Measurements from ENCODE around the gene SYNDIG1.

Gene SYNDIG1

DNA sequence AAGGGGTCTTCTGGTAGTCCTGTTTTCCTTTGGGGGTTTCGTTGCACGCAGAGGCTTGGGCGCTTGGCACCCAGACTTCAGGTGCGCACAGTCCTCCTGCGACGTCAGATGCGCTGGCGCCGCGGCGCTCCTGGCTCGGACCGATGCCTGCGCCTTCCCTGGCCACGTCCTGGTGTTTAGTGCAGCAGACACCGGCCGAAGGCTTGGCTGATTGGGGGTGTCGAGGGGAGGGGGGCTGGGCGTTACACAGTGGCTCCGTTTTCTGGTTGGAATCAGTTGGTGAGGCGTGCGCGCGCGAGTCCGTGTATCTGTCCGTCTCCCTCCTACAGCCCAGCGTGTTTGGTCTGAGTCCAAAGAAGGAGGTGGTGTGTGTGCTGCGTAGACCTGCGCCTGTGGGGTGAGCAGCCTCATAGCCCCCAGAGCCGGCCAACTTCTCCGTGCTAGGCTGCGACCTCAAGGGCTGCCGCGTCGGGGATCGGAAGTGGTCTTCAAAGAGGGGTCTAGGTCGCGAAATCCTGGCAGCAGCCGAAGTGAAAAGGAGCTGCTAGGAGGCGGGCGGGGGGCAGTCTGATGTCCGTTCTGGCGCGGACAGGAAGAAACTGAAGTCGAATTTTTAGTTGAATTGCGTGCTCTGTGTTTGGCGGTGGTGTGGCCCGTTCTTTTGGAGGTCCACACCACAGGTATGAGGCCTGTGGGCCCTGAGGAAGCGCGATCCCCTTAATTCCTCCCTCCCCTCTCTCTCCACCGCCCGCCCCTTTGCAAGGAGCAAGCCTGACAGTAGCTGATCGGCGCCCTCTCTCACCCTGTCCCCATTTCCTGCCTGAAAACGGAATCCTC lies 1.5 kb downstream of the SYNDIG1 start:
- TF ChIP-seq, protein P1, sequence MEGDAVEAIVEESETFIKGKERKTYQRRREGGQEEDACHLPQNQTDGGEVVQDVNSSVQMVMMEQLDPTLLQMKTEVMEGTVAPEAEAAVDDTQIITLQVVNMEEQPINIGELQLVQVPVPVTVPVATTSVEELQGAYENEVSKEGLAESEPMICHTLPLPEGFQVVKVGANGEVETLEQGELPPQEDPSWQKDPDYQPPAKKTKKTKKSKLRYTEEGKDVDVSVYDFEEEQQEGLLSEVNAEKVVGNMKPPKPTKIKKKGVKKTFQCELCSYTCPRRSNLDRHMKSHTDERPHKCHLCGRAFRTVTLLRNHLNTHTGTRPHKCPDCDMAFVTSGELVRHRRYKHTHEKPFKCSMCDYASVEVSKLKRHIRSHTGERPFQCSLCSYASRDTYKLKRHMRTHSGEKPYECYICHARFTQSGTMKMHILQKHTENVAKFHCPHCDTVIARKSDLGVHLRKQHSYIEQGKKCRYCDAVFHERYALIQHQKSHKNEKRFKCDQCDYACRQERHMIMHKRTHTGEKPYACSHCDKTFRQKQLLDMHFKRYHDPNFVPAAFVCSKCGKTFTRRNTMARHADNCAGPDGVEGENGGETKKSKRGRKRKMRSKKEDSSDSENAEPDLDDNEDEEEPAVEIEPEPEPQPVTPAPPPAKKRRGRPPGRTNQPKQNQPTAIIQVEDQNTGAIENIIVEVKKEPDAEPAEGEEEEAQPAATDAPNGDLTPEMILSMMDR (IDR thresholded peaks at IDR 0.05; ENCODE audit: insufficient read depth, missing control alignments): peak; percentile 2
- no peak for FAIRE-seq
- no peak for DNase-seq (ENCODE audit: insufficient read length, low spot score)

DNA sequence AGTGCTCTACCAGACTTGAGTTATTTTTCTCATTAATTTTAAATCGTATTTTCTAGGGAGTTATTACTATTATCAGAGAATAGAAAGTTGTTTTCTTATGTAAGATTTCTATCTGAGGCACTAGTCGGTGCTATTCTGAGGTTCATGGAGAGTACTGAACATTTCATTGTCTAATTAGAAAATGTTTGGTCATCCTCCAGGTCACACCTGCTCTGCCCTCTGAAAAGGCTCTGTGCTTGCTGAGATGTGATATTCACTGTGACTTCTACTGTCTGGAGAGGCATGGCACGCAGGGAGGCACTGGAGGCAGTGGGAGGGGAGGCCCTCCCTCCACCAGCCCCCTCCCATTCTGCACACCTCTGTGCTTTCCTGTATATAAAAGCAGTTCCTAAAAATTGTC lies 3.0 kb downstream of the SYNDIG1 start:
- no peak for DNase-seq (ENCODE audit: insufficient read length, low spot score)
- no peak for FAIRE-seq
- TF ChIP-seq, protein P1 (IDR thresholded peaks at IDR 0.05; ENCODE audit: insufficient read depth, missing control alignments): no peak

DNA sequence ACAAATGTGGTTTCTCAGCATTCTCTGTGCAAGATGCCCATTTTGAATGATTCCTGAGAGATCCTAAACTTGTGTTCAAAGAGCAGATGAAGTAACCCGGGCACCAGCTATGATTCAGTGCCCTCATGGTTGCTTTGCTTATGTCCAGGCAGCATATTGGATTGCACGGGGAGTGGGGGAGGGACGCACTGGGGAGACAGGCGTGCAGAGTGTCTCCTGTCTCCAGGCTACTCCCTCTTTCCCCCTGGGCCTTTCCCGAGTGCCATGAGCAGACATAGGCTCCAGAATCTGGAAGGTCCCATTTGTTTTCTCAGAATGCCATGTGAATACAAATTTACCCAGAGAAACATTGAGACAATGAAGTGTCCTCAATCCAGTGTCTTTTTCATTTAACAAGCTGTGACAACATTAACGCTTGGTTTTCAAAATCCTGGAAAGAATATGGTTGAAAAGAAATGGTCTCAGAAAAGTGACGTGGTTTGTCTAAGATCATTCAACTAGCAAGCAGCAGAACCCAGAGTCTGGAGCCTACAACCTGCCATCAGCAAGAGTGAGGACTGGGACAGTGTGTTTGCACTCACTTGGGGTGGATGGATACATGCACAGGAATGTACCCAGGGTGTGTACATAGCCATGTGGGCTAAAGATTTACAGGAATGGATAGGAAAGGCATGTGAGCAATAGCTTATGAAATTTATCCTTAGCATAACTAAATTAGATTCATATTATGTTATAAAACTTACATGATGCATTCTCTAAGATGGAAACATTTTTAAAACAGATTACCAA lies 4.2 kb downstream of the SYNDIG1 start:
- TF ChIP-seq, protein P1 (IDR thresholded peaks at IDR 0.05; ENCODE audit: insufficient read depth, missing control alignments): no peak
- FAIRE-seq: no peak
- DNase-seq (ENCODE audit: insufficient read length, low spot score): no peak

DNA sequence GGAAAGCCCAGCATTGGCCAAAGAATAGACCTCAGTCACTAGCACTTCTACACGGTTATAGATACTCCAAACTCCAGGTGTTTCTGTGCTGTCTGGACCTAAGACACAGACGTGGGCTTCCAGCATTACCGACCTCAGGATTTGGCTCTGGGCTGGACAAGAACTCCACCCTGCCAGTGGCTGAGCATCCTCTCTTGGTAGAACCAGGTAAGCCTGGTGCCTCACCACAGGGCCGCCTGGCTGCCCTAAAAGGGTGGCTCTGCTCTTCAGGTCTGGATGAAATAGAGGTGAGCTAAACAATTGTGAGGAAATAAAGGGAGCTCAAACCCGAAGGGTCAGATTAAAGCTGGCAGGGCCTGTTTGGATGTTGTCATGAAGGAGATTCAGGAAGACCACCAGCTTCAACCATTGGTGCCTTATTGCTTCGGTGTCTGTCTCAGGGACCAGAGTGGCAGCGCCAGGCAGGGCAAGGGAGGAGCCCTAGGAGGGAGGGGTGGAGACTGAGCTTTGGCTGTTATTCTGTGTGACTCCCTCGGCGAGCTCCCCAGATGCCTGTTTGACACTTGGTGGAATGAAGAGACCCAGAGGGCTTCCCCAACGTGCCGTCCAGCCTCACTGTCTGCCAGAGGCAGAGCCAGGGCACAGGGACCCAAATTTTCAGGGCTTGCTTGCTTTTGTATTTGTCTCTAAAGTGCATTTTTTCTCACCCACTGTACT lies 8.6 kb downstream of the SYNDIG1 start:
- FAIRE-seq (no peak), DNase-seq (ENCODE audit: insufficient read length, low spot score) (no peak)
- TF ChIP-seq, protein P1 (IDR thresholded peaks at IDR 0.05; ENCODE audit: insufficient read depth, missing control alignments): no peak

DNA sequence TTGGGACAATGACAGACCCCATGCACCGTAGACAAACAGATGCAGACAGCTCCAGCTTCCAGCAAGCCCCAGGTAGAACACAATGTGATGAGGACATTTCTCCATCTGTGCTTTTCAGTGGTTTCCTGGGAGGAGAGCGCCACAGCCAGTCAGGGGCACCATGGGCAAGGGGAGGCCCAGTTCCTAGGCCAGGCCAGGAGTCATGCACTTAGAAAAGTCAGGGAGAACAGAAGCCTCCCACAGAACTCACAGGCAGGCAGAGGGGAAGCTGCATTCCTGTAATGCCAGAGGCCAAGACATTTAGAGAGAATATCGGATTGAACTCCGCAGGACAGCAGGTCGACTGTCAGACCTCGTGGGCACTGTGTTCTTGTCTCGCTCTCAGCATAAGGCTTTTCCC lies 9.2 kb downstream of the SYNDIG1 start:
- no peak for FAIRE-seq
- TF ChIP-seq, protein P1 (IDR thresholded peaks at IDR 0.05; ENCODE audit: insufficient read depth, missing control alignments): no peak

DNA sequence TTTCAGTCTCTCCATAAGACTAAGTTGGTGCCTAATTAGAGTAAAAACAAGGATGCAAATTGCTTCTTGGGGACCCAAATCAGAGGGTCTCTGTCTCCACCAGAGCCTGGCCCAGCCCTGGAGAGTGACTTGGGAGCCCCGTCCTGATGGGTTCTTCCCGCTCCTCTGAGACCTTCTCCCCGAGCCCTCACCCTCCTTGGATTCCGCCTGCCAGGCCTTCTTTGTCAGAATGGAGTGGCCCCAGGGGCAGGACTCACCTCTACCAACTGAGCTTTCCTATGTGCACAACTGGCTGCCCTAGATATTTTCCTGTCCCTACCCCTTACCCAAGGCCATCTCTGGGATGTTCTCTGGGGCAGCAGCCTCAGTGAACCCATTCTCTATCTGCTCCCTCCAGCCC lies 9.7 kb downstream of the SYNDIG1 start:
- TF ChIP-seq, protein P1 (IDR thresholded peaks at IDR 0.05; ENCODE audit: insufficient read depth, missing control alignments): no peak
- no peak for FAIRE-seq

More for the DNA sequence above, 9.2 kb downstream of the SYNDIG1 start:
- DNase-seq (ENCODE audit: insufficient read length, low spot score): no peak

More for the DNA sequence above, 9.7 kb downstream of the SYNDIG1 start:
- DNase-seq (ENCODE audit: insufficient read length, low spot score): no peak

All from D721Med (cell line).